ENCODE data around the gene CLK2.

GRCh38 chr1:155282488-155283091 is 9.3 kb upstream of the CLK2 start:
- TF ChIP-seq SMC3 (conservative IDR thresholded peaks at IDR 0.05; ENCODE audit: poor library complexity) = no peak
- no peak for TF ChIP-seq CTCF (IDR thresholded peaks at IDR 0.05; ENCODE audit: poor library complexity, severe bottlenecking)
- TF ChIP-seq EZH2 (IDR thresholded peaks at IDR 0.05; ENCODE audit: borderline replicate concordance, insufficient read depth, low read length, poor library complexity, severe bottlenecking) = no peak
- no peak for TF ChIP-seq REST (IDR thresholded peaks at IDR 0.05; ENCODE audit: borderline replicate concordance)
- no peak for TF ChIP-seq EP300 (conservative IDR thresholded peaks at IDR 0.05; ENCODE audit: poor library complexity, severe bottlenecking)
